WTC11 (cell line): Measurements from ENCODE around the gene RDH11. TPM values are rescaled to one million over a fixed set of nuclear protein-coding genes. Genes with fewer than 3 reads are reported as not detected.

Source experiments
- ATAC-seq: fragments of 200-7000 bp; cut with Tn5 transposase; 2 replicates; pipeline ENCODE4 v1.10.0; 2021; ENCODE audit warnings: mild to moderate bottlenecking, moderate library complexity
- Bru-seq: library from RNA; stranded (reverse); fragments of 400-500 nt; gene quantifications from one replicate; lab custom pipeline; 2021; lab: Mats Ljungman, UMichigan
- CTCF ChIA-PET: fragments of 300-600 bp; sonication (Branson Sonifier 250); formaldehyde crosslinking; loops from one replicate; lab custom pipeline; 2021; ENCODE audit warnings: antibody characterized with exemption; lab: Charles Lee
- POLR2A ChIA-PET: fragments of 350-600 bp; sonication (Branson Sonifier 250); formaldehyde crosslinking; loops from one replicate; lab custom pipeline; 2021; ENCODE audit warnings: antibody characterized with exemption; lab: Charles Lee
- DNase-seq: peaks from one replicate; pipeline ENCODE4 v3.0.0; 2021; ENCODE audit warnings: low spot score
- H3K27ac Mint-ChIP-seq: 2 replicates; pipeline ENCODE4 v1.8.0; 2021; ENCODE audit warnings: mixed read lengths
- H3K27me3 Mint-ChIP-seq: 2 replicates; pipeline ENCODE4 v1.8.0; 2021; ENCODE audit warnings: low read depth, mild to moderate bottlenecking, moderate library complexity, mixed read lengths
- H3K36me3 Mint-ChIP-seq: 2 replicates; pipeline ENCODE4 v1.8.0; 2021; ENCODE audit warnings: mixed read lengths
- H3K4me1 Mint-ChIP-seq: 2 replicates; pipeline ENCODE4 v1.8.0; 2022; ENCODE audit warnings: mixed read lengths
- H3K4me3 Mint-ChIP-seq: 2 replicates; pipeline ENCODE4 v1.8.0; 2021; ENCODE audit warnings: mild to moderate bottlenecking, moderate library complexity, mixed read lengths
- H3K9me3 Mint-ChIP-seq: 2 replicates; pipeline ENCODE4 v1.8.0; 2021; ENCODE audit warnings: mixed read lengths
- CREM ChIP-seq: sonication (generic); formaldehyde crosslinking; IDR thresholded peaks from 2 replicates; pipeline ENCODE4 v1.8.1; 2022; ENCODE audit warnings: mild to moderate bottlenecking, missing genetic modification reagents, moderate library complexity
- CTCF ChIP-seq: fragments of 200-600 bp; IDR thresholded peaks from 2 replicates; pipeline ENCODE4 v1.8.0; 2022; ENCODE audit warnings: antibody characterized with exemption
- E2F5 ChIP-seq: sonication (generic); formaldehyde crosslinking; IDR thresholded peaks from 2 replicates; pipeline ENCODE4 v1.8.1; 2022; ENCODE audit warnings: mild to moderate bottlenecking, moderate library complexity, missing genetic modification reagents
- EMX1 ChIP-seq: fragments of 250-450 bp; sonication (Bioruptor Pico); IDR thresholded peaks from 2 replicates; pipeline ENCODE4 v1.8.0; 2021; ENCODE audit warnings: mild to moderate bottlenecking
- ETV6 ChIP-seq: sonication (generic); formaldehyde crosslinking; IDR thresholded peaks from 2 replicates; pipeline ENCODE4 v1.8.1; 2022; ENCODE audit warnings: mild to moderate bottlenecking, missing genetic modification reagents
- FOXK1 ChIP-seq: sonication (generic); formaldehyde crosslinking; IDR thresholded peaks from 2 replicates; pipeline ENCODE4 v1.8.0; 2022; ENCODE audit warnings: mild to moderate bottlenecking, moderate library complexity, missing genetic modification reagents
- GABPB1 ChIP-seq: sonication (generic); formaldehyde crosslinking; IDR thresholded peaks from 2 replicates; pipeline ENCODE4 v1.8.1; 2023; ENCODE audit warnings: mild to moderate bottlenecking, missing genetic modification reagents
- HMGXB4 ChIP-seq: sonication (generic); formaldehyde crosslinking; IDR thresholded peaks from 2 replicates; pipeline ENCODE4 v1.8.1; 2023; ENCODE audit warnings: mild to moderate bottlenecking, moderate library complexity, missing genetic modification reagents
- MAX ChIP-seq: sonication (generic); formaldehyde crosslinking; IDR thresholded peaks from 2 replicates; pipeline ENCODE4 v1.8.0; 2022; ENCODE audit warnings: mild to moderate bottlenecking, missing genetic modification reagents
- NFE2L1 ChIP-seq: sonication (generic); formaldehyde crosslinking; IDR thresholded peaks from 2 replicates; pipeline ENCODE4 v1.8.1; 2023; ENCODE audit warnings: missing genetic modification reagents
- NR1H2 ChIP-seq: sonication (generic); formaldehyde crosslinking; IDR thresholded peaks from 2 replicates; pipeline ENCODE4 v1.9.0; 2021; ENCODE audit warnings: mild to moderate bottlenecking, moderate library complexity, missing genetic modification reagents
- OVOL2 ChIP-seq: fragments of 250-450 bp; sonication (Bioruptor Pico); IDR thresholded peaks from 2 replicates; pipeline ENCODE4 v1.9.0; 2021; ENCODE audit warnings: mild to moderate bottlenecking, borderline replicate concordance
- PREB ChIP-seq: sonication (generic); formaldehyde crosslinking; IDR thresholded peaks from 2 replicates; pipeline ENCODE4 v1.8.1; 2022; ENCODE audit warnings: mild to moderate bottlenecking, missing genetic modification reagents, moderate library complexity, borderline replicate concordance
- RORB ChIP-seq: fragments of 250-450 bp; sonication (Bioruptor Pico); IDR thresholded peaks from 2 replicates; pipeline ENCODE4 v1.9.0; 2021; ENCODE audit warnings: mild to moderate bottlenecking
- SMAD3 ChIP-seq: sonication (generic); formaldehyde crosslinking; IDR thresholded peaks from 2 replicates; pipeline ENCODE4 v1.8.0; 2022; ENCODE audit warnings: missing genetic modification reagents, mild to moderate bottlenecking, borderline replicate concordance
- SP1 ChIP-seq: sonication (generic); formaldehyde crosslinking; conservative IDR thresholded peaks from 2 replicates; pipeline ENCODE4 v1.8.1; 2022; ENCODE audit warnings: missing genetic modification reagents
- TEAD4 ChIP-seq: sonication (generic); formaldehyde crosslinking; IDR thresholded peaks from 2 replicates; pipeline ENCODE4 v1.8.0; 2022; ENCODE audit warnings: mild to moderate bottlenecking, missing genetic modification reagents
- USF1 ChIP-seq: sonication (generic); formaldehyde crosslinking; IDR thresholded peaks from 2 replicates; pipeline ENCODE4 v1.8.0; 2022; ENCODE audit warnings: mild to moderate bottlenecking, missing genetic modification reagents
- ZMAT4 ChIP-seq: fragments of 250-450 bp; sonication (Bioruptor Pico); IDR thresholded peaks from 2 replicates; pipeline ENCODE4 v1.9.0; 2021; ENCODE audit warnings: mild to moderate bottlenecking
- ZNF121 ChIP-seq: sonication (generic); formaldehyde crosslinking; IDR thresholded peaks from 2 replicates; pipeline ENCODE4 v1.8.0; 2023; ENCODE audit warnings: missing genetic modification reagents
- ZNF138 ChIP-seq: sonication (generic); formaldehyde crosslinking; conservative IDR thresholded peaks from 2 replicates; pipeline ENCODE4 v1.8.1; 2022; ENCODE audit warnings: mild to moderate bottlenecking, moderate library complexity, missing genetic modification reagents
- ZNF263 ChIP-seq: sonication (generic); formaldehyde crosslinking; IDR thresholded peaks from 2 replicates; pipeline ENCODE4 v1.8.1; 2022; ENCODE audit warnings: low read depth, mild to moderate bottlenecking, moderate library complexity, missing genetic modification reagents
- ZNF317 ChIP-seq: sonication (generic); formaldehyde crosslinking; IDR thresholded peaks from 2 replicates; pipeline ENCODE4 v1.8.1; 2023; ENCODE audit warnings: low read depth, mild to moderate bottlenecking, moderate library complexity, missing genetic modification reagents, borderline replicate concordance
- ZNF416 ChIP-seq: fragments of 250-450 bp; sonication (Bioruptor Pico); IDR thresholded peaks from 2 replicates; pipeline ENCODE4 v1.9.0; 2021; ENCODE audit warnings: mild to moderate bottlenecking, inconsistent platforms
- ZNF671 ChIP-seq: fragments of 250-450 bp; sonication (Bioruptor Pico); IDR thresholded peaks from 2 replicates; pipeline ENCODE4 v1.8.0; 2021; ENCODE audit warnings: mild to moderate bottlenecking
- long read RNA-seq, 3 experiments: library from RNA in 1 of 3; library from capped mRNA in 1 of 3; library from polyadenylated mRNA in 1 of 3; unstranded in 2 of 3; stranded (forward) in 1 of 3; transcript quantifications; one replicate each; pipeline ENCODE4 v2.0.0, GENCODE V29; 2021
- total RNA-seq: library from RNA; stranded (reverse); gene quantifications from 3 replicates; pipeline ENCODE4 v1.2.3, GENCODE V29; 2021

RDH11 gene
- total RNA-seq (103 to 114 TPM (median 110 TPM) in 3 replicates), Bru-seq, nascent RNA (percentile 98 among the genes with signal in this experiment)
- long read RNA-seq, experiment 1, transcript RDH11-202 (6 exons, 1,064 nt): minor isoform, 17 of 606 reads
- long read RNA-seq, experiment 1, transcript RDH11-203 (7 exons, 1,926 nt): minor isoform, 12 of 606 reads
- long read RNA-seq, experiment 1, transcript RDH11-201 (7 exons, 2,588 nt): major isoform, 495 of 606 reads
- long read RNA-seq, experiment 1, partial matches to known transcripts: 27 of 606 reads
- long read RNA-seq, experiment 1, other reads (novel, unspliced or antisense): 52 of 606 reads
- long read RNA-seq, experiment 2, transcript RDH11-201 (7 exons, 2,588 nt): major isoform, 65 of 129 reads
- long read RNA-seq, experiment 2, partial matches to known transcripts: 27 of 129 reads
- long read RNA-seq, experiment 2, other reads (novel, unspliced or antisense): 32 of 129 reads
- long read RNA-seq, experiment 3, transcript RDH11-203 (7 exons, 1,926 nt): minor isoform, 12 of 363 reads
- long read RNA-seq, experiment 3, transcript RDH11-201 (7 exons, 2,588 nt): major isoform, 300 of 363 reads
- long read RNA-seq, experiment 3, partial matches to known transcripts: 12 of 363 reads
- long read RNA-seq, experiment 3, other reads (novel, unspliced or antisense): 32 of 363 reads

- DNase-seq: peak; percentile 86
- ATAC-seq: peak; percentile 93
- ChIA-PET CTCF (interaction anchor here (0.5 to 2.6 kb wide), 14 partner anchors 9 to 336 kb away, joined by 3 to 23 read pairs (median 4); partner anchors contain the start of genes ARG2, ATP6V1D and PIGH), POLR2A (interaction anchor here (0.6 to 2.1 kb wide), 19 partner anchors 9 to 1499 kb away, joined by 3 to 21 read pairs (median 4); partner anchors contain the start of genes ARG2, ATP6V1D, EIF2S1 and PIGH)
- Mint-ChIP-seq H3K27me3 (peaks cover 11% of the 10 kb centered on the region), H3K27ac (peak within 1 kb of the TSS; percentile 99), H3K9me3 (0 out of 2 replicates have a peak, but pooled peaks cover 3% of the 10 kb centered on the region), H3K4me1 (peaks cover 11% of the 10 kb centered on the region), H3K36me3 (peaks cover 29% of the 10 kb centered on the region), H3K4me3 (peak within 1 kb of the TSS; percentile 96)
- TF ChIP-seq RORB (no peak), ZMAT4 (no peak), EMX1 (CRISPR knock-in tag) (no peak), SP1 (CRISPR knock-in tag) (peak; percentile 80), GABPB1 (CRISPR knock-in tag) (peak; percentile 82), FOXK1 (CRISPR knock-in tag) (peak; percentile 47; the same call in 1 of the 2 replicates), NR1H2 (CRISPR knock-in tag) (0 out of 2 replicates have a peak, but pooled peaks have one; percentile 7), CTCF (no peak), ZNF416 (no peak), ZNF263 (CRISPR knock-in tag) (no peak), SMAD3 (no peak), NFE2L1 (CRISPR knock-in tag) (no peak), CREM (CRISPR knock-in tag) (0 out of 2 replicates have a peak, but pooled peaks have one; percentile 18), ZNF138 (CRISPR knock-in tag) (no peak), ZNF671 (CRISPR knock-in tag) (no peak), MAX (CRISPR knock-in tag) (0 out of 2 replicates have a peak, but pooled peaks have one; percentile 34), PREB (CRISPR knock-in tag) (no peak)
These were observed at the start of gene RDH11 for GRCh38 chr14:67695394-67695949. RDH11 (minus strand) TSS chr14:67695764; CDS start chr14:67695703, 61 bp downstream.

- POLR2A ChIA-PET: no interaction called here
- no peak for ATAC-seq
- 0 out of 2 replicates have a peak, but pooled peaks cover 4% of the 10 kb centered on the region for H3K9me3 Mint-ChIP-seq
- no peak for DNase-seq
- CTCF ChIA-PET: no interaction called here
- H3K4me3 Mint-ChIP-seq: no peak overlapping the region
- H3K27ac Mint-ChIP-seq: no peak overlapping the region
- H3K4me1 Mint-ChIP-seq: no peaks in the 10 kb centered on the region
- peaks cover 9% of the 10 kb centered on the region for H3K36me3 Mint-ChIP-seq
- peaks cover 3% of the 10 kb centered on the region; the same call in 1 of the 2 replicates for H3K27me3 Mint-ChIP-seq
- no peak for TF ChIP-seq USF1 (CRISPR knock-in tag)
- TF ChIP-seq HMGXB4 (CRISPR knock-in tag): no peak
- TF ChIP-seq E2F5 (CRISPR knock-in tag): no peak
- TF ChIP-seq NFE2L1 (CRISPR knock-in tag): no peak
- TF ChIP-seq ZNF317: no peak
- TF ChIP-seq ZNF138 (CRISPR knock-in tag): no peak
- TF ChIP-seq ETV6: no peak
- TF ChIP-seq OVOL2: no peak
- no peak for TF ChIP-seq ZNF121 (CRISPR knock-in tag)
- TF ChIP-seq TEAD4 (CRISPR knock-in tag): no peak
These were observed 48.5 kb upstream of the RDH11 start for GRCh38 chr14:67744046-67744445.
